ENCODE data around the gene CNOT11. TPM values are rescaled to one million over a fixed set of nuclear protein-coding genes. Genes with fewer than 3 reads are reported as not detected.

The CNOT11 gene
- total RNA-seq, 1 experiment from 2014 or later: 57.8 TPM

GRCh38 chr2:101204400-101205115, 48.1 kb upstream of the CNOT11 start:
- no peaks in the 10 kb centered on the region for H3K36me3 ChIP-seq (ENCODE audit: control insufficient read depth in 1 of 2, insufficient read depth in 2 of 2, low read length in 2 of 2)
- H3K4me1 ChIP-seq (ENCODE audit: control insufficient read depth in 1 of 2, insufficient read depth in 2 of 2, low read length in 2 of 2): peaks cover 3 to 12% of the 10 kb centered on the region in 2 experiments; a peak in 2 of 4 replicates
- ATAC-seq: peak; percentile 31; the same call in 1 of the 2 replicates
- no peaks in the 10 kb centered on the region for H3K79me2 ChIP-seq (ENCODE audit: insufficient read depth, low read length)
- H3K9ac ChIP-seq (ENCODE audit: low read length): no peak overlapping the region
- no peak overlapping the region for H3K4me2 ChIP-seq (ENCODE audit: low read length)
- no peaks in the 10 kb centered on the region for H4K20me1 ChIP-seq (ENCODE audit: insufficient read depth)
- H3K9me2 ChIP-seq (ENCODE audit: insufficient read depth): no peaks in the 10 kb centered on the region
- TF ChIP-seq SRF (IDR thresholded peaks at IDR 0.05; ENCODE audit: low read depth) (no peak), CTCF (IDR thresholded peaks at IDR 0.05 in 2 of 3, conservative IDR thresholded peaks at IDR 0.05 in 1 of 3; ENCODE audit: borderline replicate concordance in 1 of 3, insufficient read depth in 1 of 3, low read depth in 2 of 3, low read length in 2 of 3) (peak in 1 of 3 experiments; percentile 29; a peak in 1 of 6 replicates)
- ChIA-PET CTCF (interaction anchor here (0.7 to 2.8 kb wide), 11 partner anchors 9 to 474 kb away, joined by 3 to 31 read pairs (median 5); no protein-coding TSS in a partner anchor), RAD21 (ENCODE audit: low non-redundant PET in 1 of 2, low total read pairs in 2 of 2, uncharacterized antibody in 2 of 2, unreplicated experiment in 2 of 2) (interaction anchor here (0.7 to 1.3 kb wide), 6 partner anchors 13 to 598 kb away, joined by 3 to 5 read pairs (median 3); no protein-coding TSS in a partner anchor), POLR2A (interaction anchor here (0.8 to 1.3 kb wide), 4 partner anchors 9 to 202 kb away, joined by 3 read pairs; partner anchors contain the start of gene RPL31)
- intact Hi-C loops (cut with micrococcal nuclease): loop anchor here (1.0 to 10.0 kb wide), 3 partner anchors 167 to 600 kb away; no protein-coding TSS in a partner anchor
- no TSS peak for BruUV-seq (replicated peaks)
- no peak overlapping the region for H3K27ac ChIP-seq (ENCODE audit: low read depth, low read length)
- peak overlapping the region; percentile 16 for H2AFZ ChIP-seq (ENCODE audit: low read depth, low read length, poor library complexity, severe bottlenecking)
- no peaks in the 10 kb centered on the region for H3K27me3 ChIP-seq (ENCODE audit: insufficient read depth, low read length)
- no peak for DNase-seq (ENCODE audit: low read depth, low spot score)
- no peaks in the 10 kb centered on the region for H3K9me3 ChIP-seq (ENCODE audit: control insufficient read depth in 1 of 2, insufficient read depth in 1 of 2, low read depth in 1 of 2, low read length in 2 of 2)
- H3K4me3 ChIP-seq (replicated peaks in 1 of 2; ENCODE audit: low read depth in 1 of 2, low read length in 2 of 2): no peak overlapping the region

All from HCT116 (cell line).